HUES6 (cell line): Measurements from ENCODE around the gene LSM10.
A peak's percentile ranks its signal among the peaks of the same experiment; 100 is the strongest.

Experiments used
- H3K27ac ChIP-seq: 2 replicates; pipeline ENCODE4 v1.7.0; 2013; ENCODE audit warnings: low read depth, mild to moderate bottlenecking, low read length, inconsistent platforms
- H3K27me3 ChIP-seq: 2 replicates; pipeline ENCODE4 v1.6.1; 2013; ENCODE audit warnings: low read length; ENCODE audit not compliant: control insufficient read depth, insufficient read depth
- H3K36me3 ChIP-seq: 2 replicates; pipeline ENCODE4 v1.6.1; 2013; ENCODE audit warnings: low read length; ENCODE audit not compliant: control insufficient read depth, insufficient read depth
- H3K4me1 ChIP-seq: 2 replicates; pipeline ENCODE4 v1.6.1; 2013; ENCODE audit warnings: low read length; ENCODE audit not compliant: control insufficient read depth, insufficient read depth
- H3K4me3 ChIP-seq: 2 replicates; pipeline ENCODE4 v1.5.1; 2013; ENCODE audit warnings: low read depth, low read length
- H3K9ac ChIP-seq: one replicate; pipeline ENCODE4 v1.6.1; 2013; ENCODE audit warnings: mild to moderate bottlenecking, low read length
- H3K9me3 ChIP-seq: 2 replicates; pipeline ENCODE4 v1.6.1; 2013; ENCODE audit warnings: low read depth, low read length; ENCODE audit not compliant: control insufficient read depth, insufficient read depth

LSM10 gene

DNA sequence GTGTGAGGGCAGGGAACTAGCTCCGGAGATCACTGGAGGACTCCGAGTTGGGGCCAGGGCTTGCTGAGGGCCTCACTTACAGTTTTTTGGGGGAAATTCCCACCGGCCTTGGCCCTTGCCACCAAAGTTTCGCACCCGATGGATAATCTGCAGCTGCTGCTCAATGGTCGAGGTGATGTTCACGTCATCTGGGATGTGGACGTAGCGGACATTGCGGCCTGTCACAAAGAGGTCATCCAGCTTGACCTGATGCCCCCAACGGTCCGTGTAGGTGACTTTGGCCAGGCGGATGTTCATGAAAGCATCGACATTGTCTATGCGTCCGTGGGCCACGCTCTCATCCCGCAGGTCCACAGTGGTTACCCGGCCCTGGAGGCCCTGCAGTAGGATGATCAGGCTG, 4.0 kb downstream of the LSM10 start:
- Histone ChIP-seq H3K4me3 (no peak overlapping the region), H3K27me3 (no peaks in the 10 kb centered on the region), H3K9me3 (no peaks in the 10 kb centered on the region), H3K27ac (no peak overlapping the region), H3K9ac (no peak overlapping the region), H3K4me1 (peaks cover 3% of the 10 kb centered on the region; the same call in 1 of the 2 replicates), H3K36me3 (peaks cover 45% of the 10 kb centered on the region)

DNA sequence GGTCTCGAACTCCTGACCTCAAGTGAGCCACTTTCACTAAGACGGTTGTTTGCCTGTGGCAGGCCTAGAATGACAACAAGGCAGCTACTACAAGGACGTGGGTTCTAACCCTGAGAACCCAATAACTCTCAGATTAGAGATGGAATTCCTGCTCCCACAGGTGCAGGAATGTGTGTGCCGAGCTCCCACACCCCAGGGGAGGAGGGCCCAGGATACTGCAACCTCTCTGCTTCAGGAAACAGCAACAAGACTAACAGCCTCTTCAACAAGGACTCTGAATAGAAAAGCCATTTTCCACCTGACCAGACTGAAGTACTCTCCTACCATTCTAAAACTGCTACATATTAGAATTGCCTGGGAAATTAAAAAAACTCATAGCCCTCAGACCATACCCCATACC, 4.9 kb downstream of the LSM10 start:
- H3K27ac ChIP-seq: no peak overlapping the region
- no peak overlapping the region for H3K9ac ChIP-seq
- H3K4me1 ChIP-seq: peaks cover 6% of the 10 kb centered on the region
- H3K27me3 ChIP-seq: no peaks in the 10 kb centered on the region
- peaks cover 45% of the 10 kb centered on the region for H3K36me3 ChIP-seq
- no peak overlapping the region for H3K4me3 ChIP-seq
- H3K9me3 ChIP-seq: no peaks in the 10 kb centered on the region

DNA sequence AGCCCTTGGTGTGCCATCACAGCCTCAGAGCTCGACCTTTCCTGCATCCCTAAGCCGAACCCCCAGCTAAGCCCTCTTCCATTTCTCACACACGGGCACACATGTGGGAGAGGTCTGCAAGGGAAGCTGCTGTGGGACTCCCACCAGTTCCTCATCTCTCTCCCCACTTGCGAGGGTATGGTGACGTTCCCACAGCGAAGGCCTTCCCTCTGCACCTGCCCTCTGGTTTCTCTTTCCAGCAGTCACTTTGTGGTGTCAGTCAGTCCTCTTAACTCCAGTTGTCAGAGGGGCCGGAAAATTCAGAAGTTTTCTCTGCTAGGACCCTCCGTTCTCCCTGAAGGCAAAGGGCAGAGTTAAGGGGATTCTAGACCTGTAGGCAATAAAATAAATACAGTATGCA, 6.4 kb downstream of the LSM10 start:
- H3K27me3 ChIP-seq: no peaks in the 10 kb centered on the region
- no peaks in the 10 kb centered on the region for H3K9me3 ChIP-seq
- no peak overlapping the region for H3K9ac ChIP-seq
- H3K4me1 ChIP-seq: peaks cover 19% of the 10 kb centered on the region
- H3K27ac ChIP-seq: no peak overlapping the region
- H3K4me3 ChIP-seq: no peak overlapping the region
- peaks cover 45% of the 10 kb centered on the region for H3K36me3 ChIP-seq

DNA sequence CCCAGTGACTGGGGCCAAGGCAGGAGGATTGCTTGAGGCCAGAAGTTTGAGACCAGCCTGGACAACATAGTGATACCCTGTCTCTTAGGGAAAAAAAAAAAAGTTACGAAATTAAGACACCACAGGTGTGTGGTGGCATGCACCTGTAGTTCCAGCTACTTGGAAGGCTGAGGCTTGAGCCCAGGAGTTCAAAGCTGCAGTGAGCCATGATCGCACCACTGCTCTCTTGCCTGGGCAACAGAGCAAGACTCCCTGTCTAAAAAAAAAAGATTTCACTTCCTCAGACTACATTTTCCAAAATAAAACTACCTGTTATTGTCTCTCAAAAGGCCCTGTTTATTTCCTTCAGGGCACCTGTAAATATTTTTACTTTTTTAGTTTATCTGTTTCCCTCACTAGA, 7.3 kb downstream of the LSM10 start:
- no peak overlapping the region for H3K9ac ChIP-seq
- no peaks in the 10 kb centered on the region for H3K9me3 ChIP-seq
- H3K27me3 ChIP-seq: no peaks in the 10 kb centered on the region
- no peak overlapping the region for H3K4me3 ChIP-seq
- H3K4me1 ChIP-seq: peaks cover 19% of the 10 kb centered on the region
- peaks cover 45% of the 10 kb centered on the region for H3K36me3 ChIP-seq
- no peak overlapping the region for H3K27ac ChIP-seq

DNA sequence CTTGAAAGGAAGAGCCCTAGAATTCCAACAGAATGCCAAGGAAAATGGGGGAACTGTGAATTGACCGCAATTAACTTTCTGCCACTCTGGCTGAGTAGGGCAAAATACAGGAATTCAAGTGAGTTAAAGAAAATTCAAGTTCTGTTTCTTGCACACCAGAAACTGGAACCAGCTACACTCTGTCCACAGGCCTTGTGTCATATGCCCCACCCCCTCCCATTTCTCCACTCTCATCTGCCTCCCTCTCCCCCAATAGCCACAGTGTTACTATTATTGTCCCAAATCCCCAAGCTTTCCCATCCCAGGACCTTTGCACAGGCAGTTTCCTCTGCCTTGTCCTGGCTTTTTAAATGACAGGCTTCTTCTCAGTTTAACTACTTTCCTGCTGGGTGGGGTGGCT, 7.7 kb downstream of the LSM10 start:
- Histone ChIP-seq H3K27ac (no peak overlapping the region), H3K36me3 (peaks cover 45% of the 10 kb centered on the region), H3K9me3 (no peaks in the 10 kb centered on the region), H3K4me1 (peaks cover 19% of the 10 kb centered on the region), H3K4me3 (no peak overlapping the region), H3K27me3 (no peaks in the 10 kb centered on the region), H3K9ac (no peak overlapping the region)

DNA sequence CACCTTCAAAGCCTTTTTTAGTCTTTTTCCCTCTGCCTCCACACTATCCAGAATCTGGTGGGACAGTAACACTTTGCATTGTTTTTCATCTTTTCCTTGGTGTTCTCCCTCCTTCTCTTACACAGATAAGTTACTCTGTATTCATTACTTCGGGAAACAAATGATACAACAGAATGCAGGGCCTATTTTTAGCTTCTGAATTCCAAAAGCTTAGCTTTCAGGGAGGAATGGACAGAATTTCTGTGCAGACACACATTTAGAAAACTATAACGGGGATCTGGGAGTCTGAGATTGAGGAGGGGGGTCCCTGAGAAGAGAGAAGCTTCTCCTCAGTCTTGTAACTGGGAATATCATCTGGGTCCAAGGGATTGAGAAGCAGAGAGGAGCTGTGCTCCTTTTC, 8.4 kb downstream of the LSM10 start:
- Histone ChIP-seq H3K36me3 (peaks cover 45% of the 10 kb centered on the region), H3K9ac (no peak overlapping the region), H3K4me1 (peaks cover 22% of the 10 kb centered on the region), H3K9me3 (no peaks in the 10 kb centered on the region), H3K4me3 (no peak overlapping the region), H3K27ac (no peak overlapping the region), H3K27me3 (no peaks in the 10 kb centered on the region)

DNA sequence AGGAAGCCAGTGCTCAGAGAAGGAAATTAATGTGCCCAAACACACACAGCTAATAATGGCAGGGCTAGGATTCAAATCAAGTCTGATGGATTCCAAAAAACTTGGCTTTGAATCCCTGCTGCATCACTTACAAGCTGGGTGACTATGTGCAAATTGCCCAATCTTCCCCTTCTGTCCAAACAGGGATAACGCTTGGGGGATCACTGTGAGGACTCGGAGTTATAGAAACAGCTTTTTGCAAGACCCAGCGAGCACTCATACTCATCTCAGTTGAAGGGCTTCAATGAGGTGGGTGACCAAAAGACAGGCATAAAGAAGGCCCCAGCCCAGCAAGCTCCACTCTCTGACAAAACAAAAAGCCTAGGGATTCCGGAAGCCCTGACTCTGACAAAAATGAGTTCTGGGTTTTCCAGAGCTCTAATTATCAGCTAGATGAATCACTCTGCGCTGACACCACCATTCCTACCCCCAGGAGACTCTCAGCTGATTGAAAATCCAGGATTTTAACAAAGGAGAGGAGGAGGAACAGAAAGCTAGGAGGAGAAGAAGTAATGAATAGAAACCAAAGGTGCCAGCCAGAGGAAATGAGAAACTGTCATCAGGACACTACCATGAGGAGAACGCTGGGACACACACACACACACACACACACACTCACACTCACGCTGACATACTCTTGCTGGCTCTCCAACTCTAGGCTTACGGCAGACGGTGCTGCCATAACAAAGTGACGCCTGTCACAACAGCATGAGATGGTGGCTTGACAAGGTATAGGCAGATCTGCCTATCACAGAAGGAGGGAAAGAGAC, 10.4 kb downstream of the LSM10 start:
- Histone ChIP-seq H3K27ac (peak overlapping the region; percentile 98), H3K4me3 (peak overlapping the region; percentile 71), H3K4me1 (peaks cover 24% of the 10 kb centered on the region), H3K27me3 (no peaks in the 10 kb centered on the region), H3K9me3 (no peaks in the 10 kb centered on the region), H3K36me3 (peaks cover 27% of the 10 kb centered on the region), H3K9ac (peak overlapping the region; percentile 98)

DNA sequence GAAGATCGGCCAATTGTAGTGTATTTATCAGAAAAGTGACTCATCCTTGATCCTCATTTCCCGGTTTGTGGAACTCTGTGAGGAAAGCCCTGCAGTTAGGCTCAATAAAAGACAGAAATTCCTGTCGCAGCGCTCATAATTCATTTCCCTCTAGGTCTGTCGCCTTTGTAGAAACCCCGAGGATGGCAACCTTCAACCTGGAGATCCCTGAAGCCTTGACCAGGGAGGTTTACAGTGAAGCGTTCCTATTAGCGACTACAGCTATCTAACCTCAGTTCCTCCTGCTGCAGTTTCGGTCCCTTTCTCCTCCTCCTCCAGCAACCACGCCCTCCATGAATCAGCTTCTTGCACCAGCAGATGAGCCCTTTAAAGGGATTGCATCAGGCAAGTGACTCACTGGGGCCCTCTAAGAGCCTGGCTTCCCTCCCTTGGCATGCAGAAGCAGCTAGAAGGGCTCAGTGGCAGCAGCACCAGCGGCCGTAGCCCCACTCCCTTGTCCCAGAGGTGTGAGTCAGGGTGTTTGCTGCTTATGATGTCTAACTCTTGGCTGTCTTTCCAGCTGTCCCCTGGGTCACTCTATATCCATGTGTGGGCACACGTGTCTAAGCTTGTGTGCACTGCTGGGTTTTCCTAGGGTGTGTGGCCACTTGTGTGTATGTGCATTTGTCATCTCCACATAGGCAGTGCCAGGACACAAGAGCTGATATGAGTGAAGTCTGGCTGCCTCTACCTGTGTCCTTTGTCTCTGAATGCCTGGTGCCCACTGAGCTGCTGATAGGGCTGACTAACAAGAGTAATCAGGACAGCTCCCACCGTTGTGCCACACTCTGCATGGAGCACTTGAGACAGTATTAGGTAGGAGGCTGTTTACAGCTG, 11.2 kb downstream of the LSM10 start:
- H3K9me3 ChIP-seq: no peaks in the 10 kb centered on the region
- no peaks in the 10 kb centered on the region for H3K27me3 ChIP-seq
- peaks cover 19% of the 10 kb centered on the region for H3K36me3 ChIP-seq
- H3K4me1 ChIP-seq: peaks cover 24% of the 10 kb centered on the region
- peak overlapping the region; percentile 98 for H3K27ac ChIP-seq
- H3K9ac ChIP-seq: peak overlapping the region; percentile 98
- H3K4me3 ChIP-seq: peak overlapping the region; percentile 71

DNA sequence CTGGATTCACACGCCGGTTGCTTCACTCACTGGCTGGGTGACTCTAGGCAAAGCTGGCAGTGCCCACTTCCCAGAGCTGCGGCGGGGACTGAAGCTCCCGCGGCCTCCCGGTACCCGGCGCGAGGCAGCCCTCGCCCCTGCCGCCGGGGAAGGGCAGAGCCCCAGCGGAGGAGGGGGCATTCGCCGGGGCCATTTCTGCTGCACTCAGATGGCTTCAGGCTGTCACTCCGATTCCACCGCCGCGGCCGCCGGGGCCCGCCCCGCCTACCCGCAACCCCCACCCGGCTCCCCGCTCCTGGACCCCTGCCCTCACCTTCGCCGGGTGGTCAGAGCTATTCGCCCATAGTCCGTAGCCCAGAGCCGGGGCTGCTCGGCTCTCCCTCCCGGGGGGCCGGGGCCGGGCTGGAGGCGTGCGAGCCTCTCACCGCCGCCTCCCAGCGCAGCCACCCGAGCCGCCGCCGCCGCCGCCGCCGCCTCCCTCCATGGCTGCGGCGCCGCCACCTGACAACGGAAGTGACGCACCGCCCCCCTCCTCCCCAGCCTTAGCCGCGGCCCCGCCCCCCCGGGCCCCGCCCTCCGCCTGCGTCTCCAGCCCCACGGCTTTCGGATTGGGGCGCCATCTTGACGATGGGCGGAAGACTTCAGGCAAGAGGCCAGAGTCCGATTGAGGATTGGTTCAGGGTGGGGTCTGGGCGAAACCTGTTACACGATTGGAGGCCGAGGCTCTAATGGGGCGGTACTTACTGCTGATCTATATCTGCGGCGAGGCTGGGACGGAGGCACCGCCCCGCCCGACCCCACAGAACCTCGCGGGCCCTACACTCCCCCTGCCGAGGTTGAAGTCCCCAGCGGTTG, 12.1 kb downstream of the LSM10 start, which contains the start of gene STK40:
Gene STK40, minus strand, starts transcription at position 515 of the 855 bp plus-strand sequence. CDS start 24,592 bp downstream, outside the sequence.
- Histone ChIP-seq H3K4me3 (peak within 1 kb of the TSS; percentile 98), H3K4me1 (peaks cover 29% of the 10 kb centered on the region), H3K9ac (peak within 1 kb of the TSS; percentile 98), H3K9me3 (no peaks in the 10 kb centered on the region), H3K36me3 (peaks cover 14% of the 10 kb centered on the region), H3K27ac (peak within 1 kb of the TSS; percentile 98), H3K27me3 (no peaks in the 10 kb centered on the region)

DNA sequence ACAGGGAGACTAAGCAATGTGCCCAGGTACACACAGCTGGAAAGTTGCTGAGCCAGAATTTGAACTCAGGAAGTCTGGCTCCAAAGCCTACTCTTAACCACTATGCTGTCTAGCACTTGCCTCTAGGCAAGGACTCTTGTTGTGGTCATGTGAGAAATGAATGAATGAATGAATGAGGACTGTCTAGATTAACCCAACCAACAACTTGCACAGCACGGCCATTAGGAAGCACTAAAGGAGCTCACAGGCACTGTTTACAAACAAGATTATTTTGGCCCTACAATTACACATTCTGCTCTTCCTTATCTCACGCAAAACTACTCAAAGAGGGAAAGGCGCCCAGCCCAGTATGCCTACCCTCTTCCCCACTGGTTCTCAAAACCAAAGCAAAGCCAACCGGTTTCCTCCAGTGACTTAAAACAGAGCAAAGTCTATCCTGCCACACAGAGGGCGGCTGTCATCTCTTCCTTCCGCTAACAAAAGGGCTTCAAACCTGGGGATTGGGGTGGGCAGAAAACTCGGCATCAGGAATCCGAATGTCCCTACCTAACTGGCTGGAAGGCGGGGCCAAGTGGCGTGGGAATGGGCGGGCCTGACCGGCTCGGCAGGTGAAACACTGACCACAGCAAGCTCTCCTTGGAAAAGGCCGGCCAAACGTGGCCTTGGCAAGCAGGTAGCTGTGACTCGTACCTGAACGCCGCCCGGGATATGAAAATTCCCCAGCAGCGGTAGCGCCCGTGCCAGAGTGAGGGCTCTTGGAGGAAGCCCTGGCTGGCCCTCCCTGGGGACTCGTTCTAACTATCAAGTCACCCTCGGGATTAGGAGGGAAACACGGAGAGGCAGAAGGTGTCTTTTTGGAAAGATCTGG, 12.9 kb downstream of the LSM10 start:
- H3K27ac ChIP-seq: peak overlapping the region; percentile 64; the same call in 1 of the 2 replicates
- H3K9me3 ChIP-seq: no peaks in the 10 kb centered on the region
- H3K36me3 ChIP-seq: peaks cover 6% of the 10 kb centered on the region; the same call in 1 of the 2 replicates
- peaks cover 36% of the 10 kb centered on the region for H3K4me1 ChIP-seq
- no peaks in the 10 kb centered on the region for H3K27me3 ChIP-seq
- H3K4me3 ChIP-seq: peak overlapping the region; percentile 98
- H3K9ac ChIP-seq: peak overlapping the region; percentile 89
